Left kidney (tissue), 2 donors: Measurements from ENCODE around the gene PBX1. TPM values are rescaled to one million over a fixed set of nuclear protein-coding genes. Genes with fewer than 3 reads are reported as not detected.

ENCODE experiments used
- DNase-seq: peaks from one replicate; pipeline ENCODE4 v3.0.0-alpha.2; 2013
- polyA plus RNA-seq: library from polyadenylated mRNA; unstranded; fragments of 120-200 nt; gene quantifications from one replicate; pipeline ENCODE4 v1.2.1, GENCODE V29; 2013; ENCODE audit not compliant: insufficient read length

PBX1 gene
- polyA plus RNA-seq, 1 donor: 172 TPM

DNA sequence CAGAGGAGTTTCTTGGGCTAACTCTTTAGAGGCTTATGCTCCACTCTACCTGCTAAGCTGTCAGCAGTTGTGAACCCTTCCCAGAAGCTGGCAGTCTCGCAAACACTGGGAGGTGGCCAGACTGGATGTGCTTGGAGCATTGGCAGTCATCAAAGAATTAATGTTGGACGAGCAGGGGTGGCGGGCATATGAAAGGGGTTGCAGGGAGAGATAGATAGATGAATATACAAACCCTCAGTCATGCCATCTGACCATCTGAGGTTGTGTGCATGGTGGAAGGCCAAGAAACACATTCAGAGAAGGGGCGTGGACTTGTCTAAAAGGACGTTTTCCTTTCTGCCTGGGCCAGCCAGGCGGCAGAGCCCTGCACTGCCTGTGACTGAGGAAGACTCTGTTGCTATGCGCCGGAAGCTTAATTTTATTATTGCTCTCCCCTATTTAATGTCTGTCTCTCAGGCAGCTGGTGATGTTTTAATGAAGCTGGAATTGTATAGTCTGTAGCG lies 164.4 kb downstream of the PBX1 start:
- DNase-seq: no peak

DNA sequence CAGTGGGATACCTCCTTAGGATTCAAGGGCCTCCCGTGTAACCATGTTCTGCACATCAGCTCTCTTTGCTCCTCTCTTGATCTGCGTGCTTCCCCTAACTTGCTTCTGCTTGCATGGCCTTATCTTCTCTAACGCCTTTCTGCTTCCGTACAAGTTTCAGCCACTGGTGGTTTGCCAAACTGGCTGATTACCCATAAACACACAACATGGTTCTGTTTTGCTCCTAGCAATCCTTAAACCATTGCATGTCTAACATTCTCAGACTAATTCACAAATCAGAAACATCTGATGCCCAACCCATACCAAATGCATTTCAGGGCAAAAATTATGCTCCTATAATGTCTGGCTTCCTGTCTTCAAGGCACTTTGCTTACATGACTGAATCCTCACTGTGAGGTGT lies 166.4 kb downstream of the PBX1 start:
- no peak for DNase-seq

DNA sequence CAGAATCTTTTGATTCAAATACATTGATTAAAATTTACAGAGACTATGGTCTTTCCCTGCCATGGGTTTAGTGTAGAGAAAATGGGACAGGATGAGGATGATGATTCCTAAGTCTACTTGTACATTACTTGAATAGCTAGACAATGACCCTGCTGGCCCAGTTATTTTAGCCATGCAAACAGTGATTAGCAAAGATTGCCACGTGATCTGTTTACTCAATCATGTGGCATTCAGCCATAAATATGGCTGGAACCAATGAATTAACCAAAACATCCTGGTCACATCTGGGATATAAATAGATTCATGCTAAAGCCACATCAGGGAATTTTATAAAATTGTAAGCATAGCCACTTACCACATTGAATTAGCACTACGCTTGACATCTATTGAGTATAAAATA lies 167.3 kb downstream of the PBX1 start:
- no peak for DNase-seq

DNA sequence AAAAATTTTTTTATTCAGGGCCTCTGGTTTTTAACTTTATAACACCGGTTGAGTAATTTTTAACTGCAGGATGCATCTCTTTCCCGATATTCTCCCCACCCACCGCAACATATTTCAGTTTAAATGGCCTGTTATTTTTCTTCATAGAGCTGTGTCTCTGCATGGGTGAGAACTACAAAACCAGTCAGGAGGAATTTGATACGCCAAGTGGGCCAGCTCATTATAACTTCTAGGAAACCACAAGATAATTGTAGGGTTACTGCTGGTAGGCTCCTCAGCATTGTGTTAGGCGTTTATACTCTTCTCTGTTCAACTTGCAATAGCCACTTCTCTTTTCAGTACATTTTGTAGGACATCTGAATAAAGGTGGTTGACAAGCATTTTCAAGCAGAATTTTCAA lies 169.7 kb downstream of the PBX1 start:
- DNase-seq: no peak

DNA sequence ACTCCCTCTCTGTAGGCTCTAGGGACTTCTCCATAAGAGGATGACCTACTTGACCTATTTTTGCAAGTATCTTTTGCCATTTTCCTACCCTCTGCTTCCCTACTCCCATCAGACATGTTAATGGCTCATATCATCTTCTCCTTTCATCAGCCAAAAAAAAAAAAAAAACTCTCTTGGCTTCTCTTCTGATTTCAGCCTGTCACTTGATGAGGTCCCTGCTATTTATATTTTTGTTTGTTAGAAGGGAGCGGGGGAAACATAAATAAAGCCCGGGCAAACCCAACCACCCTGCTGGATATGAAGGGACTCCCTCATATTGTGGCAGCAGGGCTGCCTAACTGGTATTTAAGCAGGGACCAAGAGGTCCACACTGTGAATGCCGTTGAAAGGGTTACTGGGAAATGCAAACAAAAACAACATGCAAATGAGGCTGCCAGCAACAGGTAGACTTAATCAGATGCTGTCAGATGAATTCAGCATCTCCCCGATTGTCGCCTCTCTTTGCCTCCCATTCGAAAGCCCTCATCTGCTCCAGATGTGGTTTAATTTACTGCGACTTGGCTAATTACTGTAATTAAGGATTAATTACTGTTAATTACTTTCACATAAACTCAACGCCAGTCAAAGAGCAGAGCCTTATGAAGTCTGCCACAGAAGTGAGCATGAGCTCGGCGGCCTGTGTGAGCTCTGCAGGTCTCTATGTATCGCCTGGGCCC lies 172.3 kb downstream of the PBX1 start:
- no peak for DNase-seq

DNA sequence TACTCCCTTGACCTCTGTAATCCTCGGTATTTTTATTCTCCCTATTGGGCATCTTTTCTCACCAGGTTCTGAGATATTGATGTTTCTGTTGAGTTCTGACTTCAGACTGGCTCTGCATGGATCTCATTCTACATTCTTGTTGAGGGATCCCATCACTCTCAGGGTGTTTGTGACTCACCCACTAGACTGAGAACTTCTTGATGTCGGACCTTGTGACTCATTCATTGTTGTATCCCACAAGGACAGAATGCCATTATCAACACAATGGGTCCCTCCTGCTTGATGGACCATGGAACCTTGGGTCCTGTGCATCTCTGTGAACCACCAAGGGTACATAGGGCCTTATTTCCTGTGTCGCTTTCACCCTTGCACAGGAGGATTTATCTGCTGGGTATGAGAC lies 174.1 kb downstream of the PBX1 start:
- DNase-seq: no peak

DNA sequence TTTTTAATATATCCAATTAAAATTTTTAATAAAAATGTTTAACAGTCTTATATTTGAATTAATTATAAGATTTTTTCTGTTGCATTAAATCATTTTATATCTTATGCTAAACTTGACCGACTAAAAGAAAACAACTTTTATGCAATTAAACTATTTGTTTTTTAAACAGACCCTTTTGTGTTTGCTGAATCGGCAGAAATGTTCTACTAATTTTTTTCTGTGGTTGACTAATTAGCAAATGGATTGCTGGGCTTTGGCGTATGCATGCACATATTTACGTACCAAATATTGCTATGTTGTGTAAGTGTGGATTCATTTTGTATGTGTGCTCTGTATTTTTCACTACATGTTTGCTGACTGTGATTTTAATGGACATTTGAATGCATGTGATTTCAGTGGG lies 174.8 kb downstream of the PBX1 start:
- DNase-seq: no peak

DNA sequence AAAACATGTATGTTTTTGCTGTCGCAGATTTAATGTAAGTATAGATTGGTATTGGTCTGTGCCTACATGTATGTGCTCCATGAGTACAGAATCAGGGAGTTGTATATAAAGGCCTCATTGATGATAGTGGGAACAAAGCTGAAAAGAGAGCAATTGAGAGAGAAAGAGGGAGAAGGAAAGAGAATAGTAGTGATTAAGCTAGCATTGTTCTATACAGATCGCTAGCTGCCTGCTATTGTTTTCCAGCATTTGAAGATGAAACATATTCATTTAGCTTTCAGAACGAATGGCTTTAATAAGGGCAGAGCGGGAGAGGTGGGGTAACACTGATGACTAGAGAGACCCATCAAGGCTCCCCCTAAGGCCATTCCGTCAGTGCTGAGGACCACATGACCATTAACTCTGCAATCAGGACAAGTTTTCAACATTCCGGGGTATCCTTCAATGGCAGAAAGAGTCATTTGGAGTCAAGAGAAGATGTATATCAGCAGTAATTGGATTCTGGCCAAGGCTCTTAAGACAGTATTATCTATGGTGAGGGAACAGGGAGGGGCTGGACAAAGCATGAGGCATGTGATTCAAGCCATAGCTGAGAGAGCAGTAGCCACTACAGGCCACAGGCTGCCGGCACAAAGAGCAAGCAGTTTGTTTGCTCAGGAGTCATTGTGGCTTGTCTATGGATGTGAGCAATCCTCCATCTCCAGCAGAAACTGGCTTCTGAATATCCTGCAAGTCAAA lies 176.5 kb downstream of the PBX1 start:
- no peak for DNase-seq

DNA sequence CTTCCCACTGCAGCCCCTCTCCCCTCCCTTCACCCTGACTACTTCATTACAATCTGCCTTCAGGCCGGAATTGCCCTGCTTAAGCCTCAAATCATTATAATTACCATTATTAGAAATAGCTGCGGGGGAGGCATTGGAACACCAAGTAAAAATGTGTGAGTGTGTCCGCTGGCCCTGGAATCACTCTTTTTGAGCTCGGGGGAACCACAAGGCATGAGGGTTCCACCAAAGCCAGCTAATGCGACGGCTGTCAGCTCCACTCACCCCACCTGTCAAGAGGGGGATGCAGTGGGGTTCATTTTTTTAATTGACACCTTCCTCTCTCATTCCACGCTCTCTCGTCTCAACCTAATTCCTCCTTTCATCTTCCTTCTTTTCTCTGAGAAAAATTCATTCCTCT lies 177.2 kb downstream of the PBX1 start:
- no peak for DNase-seq

DNA sequence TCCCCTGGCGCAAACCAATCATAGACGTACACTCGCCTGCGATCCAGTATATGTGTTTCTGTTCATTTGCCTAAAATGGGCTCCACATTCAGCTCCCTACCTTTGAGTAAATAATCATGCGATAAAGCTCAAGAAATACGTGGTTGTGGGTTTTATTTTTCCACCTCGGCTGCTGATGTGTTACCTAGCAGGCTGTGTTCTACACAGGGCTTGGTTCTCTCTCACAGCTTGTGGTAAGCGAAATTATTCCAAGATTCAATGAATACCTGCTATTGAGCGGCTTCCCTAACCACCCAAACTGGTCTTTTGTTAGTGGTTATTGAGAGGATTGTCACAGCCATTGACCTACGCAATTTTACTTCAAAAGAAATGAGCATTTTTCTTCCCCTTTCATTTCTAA lies 180.2 kb downstream of the PBX1 start:
- DNase-seq: no peak

DNA sequence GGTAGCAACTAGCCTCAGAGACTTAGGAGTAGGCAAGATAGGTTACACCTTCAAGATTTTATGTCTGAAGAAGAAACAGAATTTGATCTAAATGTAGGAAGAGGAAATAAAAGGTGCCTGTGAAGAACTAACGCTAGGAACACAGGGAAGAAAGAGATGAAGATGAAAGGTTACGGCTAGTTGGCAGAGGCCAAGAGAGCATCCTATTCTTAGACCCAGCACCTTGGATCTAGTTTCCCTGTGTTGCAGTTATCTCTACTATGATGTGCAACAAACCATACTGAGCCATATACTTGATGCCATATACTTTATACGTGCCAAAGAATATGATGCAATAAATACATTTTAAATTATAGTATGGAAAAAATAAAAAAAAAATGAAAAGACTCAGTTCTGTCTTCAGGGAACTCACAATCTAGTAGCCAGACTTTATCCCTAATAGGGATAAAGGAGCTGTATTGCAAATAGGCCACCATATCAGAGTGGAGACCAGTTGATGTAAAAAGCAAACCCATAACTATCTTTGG lies 181.1 kb downstream of the PBX1 start:
- no peak for DNase-seq

DNA sequence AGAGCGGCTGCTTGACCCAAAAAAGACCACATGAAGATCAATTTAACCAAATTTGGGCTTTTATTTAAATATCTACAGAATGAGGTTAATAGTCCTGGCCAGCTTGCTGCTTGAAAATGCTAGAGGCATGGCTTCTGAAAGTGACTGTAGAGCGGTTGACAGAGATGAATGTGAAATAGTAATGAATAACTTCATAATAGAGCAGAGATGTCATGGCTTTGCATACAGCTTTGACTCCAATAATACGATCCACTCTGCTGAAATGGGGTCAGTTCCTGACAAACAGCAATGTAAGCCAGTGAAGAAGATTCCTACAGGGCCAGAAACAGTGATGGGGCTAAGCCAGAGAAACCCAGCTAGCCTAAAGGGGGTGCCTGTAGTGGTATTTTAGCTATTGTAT lies 183.8 kb downstream of the PBX1 start:
- DNase-seq: no peak

DNA sequence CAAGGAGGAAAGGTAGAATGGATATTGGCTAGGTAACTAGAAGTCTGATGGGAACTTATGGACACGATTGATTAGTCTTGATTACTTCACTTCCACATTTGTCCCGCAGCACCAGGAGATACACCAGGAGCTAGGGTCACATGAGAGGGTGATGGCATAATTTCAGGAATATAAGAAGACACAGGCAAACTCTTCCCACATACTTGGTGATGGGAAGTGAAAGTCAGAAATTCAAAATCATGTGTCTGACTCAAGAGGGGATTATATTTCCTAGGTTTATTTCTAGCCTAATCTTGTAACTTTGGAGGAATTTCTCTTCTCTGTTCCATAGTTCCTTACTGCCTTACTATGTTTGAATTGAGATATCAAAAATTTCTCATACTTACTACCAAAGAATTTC lies 185.0 kb downstream of the PBX1 start:
- DNase-seq: no peak

DNA sequence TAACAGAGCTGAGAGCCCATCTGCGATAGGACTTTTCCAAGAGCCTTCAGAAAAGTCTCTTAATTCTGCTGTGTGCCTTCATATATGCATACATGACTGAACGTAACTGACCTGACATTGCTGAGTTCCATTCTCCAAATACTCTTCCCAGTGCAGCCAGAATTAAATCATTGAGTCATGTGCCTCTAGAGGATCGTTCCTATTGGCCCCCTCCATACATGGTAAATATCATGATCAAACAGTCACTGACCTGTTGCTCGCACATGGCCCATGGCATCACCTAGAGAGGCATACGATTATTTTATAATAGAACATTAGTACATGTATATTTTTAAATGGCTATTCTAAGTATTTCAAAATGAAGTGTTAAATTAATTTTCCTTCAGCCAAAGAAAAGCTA lies 186.8 kb downstream of the PBX1 start:
- no peak for DNase-seq

DNA sequence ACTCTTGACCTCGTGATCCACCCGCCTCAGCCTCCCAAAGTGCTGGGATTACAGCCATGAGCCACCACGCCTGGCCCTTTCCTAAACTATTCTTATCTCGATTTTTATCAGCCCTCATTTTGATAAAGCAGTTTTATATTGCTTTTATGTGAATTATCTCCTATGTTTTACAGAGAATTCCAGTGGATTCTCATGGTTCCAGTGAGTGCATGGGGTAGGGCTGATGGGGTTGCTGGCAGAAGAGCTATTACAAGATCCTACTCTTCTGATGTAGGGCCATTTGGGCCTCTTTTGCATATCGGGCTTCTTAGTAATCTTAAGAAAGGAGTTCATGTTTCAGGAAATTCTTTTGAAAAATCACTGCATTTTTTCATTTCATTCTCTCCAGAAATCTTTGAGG lies 187.6 kb downstream of the PBX1 start:
- no peak for DNase-seq

DNA sequence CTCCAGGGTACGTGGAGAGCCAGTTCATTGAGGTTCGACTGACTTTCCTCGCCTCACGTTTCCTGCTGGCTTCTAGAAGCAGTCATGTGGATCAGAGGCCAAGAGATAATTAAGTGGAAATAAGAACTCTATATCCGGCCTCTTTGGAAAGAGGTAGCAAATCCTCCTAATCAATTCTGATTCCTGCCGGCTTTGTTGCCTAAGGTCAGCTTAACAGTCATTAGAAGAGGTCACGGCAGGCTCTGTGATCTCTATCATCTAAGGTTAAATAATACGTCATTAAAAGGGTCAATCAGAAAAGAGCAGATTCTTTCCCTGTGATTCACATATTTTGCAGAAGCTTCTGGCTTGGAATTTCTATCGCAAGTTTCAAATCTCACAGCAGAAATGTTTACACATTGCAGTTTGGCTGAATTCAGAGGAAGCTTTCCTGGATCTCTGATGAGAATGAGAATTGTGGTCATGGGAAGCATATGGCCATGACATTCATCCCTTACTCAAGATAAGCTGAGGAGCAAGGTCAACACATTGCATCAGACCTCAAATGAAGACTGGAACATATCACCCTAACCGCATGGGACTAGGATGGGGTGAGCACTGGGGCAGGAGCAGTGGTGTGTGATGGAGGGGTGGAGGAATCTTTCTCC lies 189.4 kb downstream of the PBX1 start:
- DNase-seq: no peak

DNA sequence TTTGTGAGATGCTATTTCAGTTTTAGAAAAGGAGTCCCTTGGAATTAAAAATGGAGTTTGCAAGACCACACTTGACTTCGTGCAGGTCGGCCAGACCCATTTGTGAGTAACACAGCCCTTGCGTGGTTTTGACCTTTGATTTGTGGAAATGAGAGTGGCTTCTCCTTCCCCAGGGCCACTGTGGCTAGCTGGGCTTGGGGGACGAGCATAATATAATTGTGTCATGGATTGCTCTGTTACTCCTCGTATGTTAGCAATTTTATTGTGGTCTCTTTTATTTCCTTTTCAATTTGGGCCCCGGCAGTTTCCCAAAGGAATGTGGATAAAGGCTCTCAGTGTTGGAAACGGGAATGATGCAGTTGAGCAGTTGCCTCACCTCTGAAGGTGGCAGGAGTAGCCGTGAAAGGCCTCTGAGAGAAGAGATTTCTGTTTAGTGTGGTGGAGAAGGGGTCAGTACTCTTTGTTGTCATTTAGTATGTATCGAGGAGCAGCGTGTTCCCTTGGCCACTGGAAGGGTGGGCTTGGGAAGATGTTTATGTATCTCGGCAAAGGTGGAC lies 194.6 kb downstream of the PBX1 start:
- no peak for DNase-seq

DNA sequence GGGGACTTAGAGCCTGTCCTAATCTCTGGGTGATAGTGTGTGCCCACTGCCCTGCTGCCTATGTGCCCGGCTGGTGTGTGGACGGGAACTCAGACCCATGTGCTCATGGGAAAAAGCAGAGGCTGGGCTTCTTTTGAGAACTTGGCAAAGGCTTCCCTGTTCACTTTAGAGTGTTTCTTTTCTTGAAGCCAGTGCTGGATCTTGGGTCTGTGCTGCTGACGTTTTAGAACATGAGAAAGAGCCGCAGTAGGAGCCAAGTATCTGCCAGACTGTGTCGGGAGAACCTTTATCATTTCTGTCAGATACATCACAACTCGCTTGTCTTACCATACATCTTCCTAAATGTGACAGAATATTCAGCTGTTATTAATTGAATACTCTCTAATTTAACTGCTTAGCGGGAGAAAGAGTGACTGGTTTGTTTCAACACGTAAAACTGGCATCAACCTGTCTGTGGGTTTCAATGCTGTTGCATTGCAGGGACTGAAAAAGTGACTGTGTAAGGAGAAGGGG lies 195.2 kb downstream of the PBX1 start:
- no peak for DNase-seq

DNA sequence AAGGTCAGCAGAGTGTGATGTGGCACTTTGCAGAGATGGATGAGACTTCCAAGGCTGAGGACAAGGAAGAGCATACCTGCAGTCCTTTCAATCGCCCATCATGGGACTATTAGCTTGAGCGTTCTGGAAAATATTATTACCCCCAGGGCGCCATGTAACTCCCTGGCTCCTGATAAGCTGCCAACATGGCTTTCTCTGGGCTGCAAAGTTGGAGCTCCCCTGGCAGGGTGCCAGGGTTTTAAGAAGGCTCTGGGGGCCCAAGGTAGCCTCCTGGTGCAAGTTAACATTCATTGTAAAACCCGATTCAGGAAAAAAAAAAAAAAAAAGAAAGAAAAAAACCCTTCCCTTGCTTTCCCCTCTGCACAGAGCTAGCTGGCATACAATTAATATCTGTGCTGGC lies 196.7 kb downstream of the PBX1 start:
- DNase-seq: no peak

DNA sequence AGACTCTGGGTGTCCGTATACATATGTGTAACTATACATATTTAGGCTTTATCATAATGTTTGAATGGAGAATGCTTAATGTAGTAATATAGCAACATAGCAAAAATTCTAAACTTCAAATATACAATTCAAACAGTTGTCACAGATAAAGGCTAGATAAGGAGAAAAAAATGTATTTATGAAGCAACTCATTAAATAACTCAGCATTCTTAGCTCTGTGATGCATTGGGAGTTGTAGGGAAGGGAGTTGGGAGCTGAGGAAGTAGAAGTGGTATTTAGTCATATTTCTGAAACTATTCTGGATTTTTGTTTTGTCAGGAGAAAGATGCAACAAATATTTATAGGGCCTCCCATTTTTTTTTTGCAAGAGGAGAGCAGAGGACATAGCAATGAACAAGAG lies 197.8 kb downstream of the PBX1 start:
- DNase-seq: no peak

DNA sequence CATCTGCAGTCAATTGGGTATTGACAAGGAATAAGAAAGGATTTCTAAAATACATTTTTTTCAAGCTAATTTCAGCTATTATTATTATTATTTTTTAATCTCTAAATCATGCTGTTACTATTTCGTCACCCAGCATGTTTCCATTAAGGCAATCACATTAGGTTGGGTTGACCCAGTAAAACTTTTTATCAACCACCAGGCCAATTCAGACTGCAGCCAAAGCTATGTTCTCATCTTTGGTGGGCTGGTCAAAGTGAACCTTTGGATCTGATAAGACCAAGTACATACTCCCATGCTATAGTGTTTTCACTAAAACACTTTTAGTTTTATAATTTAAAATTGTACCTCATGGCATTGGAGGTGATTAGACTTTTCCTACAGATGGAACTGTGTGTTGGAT lies 198.6 kb downstream of the PBX1 start:
- DNase-seq: no peak

DNA sequence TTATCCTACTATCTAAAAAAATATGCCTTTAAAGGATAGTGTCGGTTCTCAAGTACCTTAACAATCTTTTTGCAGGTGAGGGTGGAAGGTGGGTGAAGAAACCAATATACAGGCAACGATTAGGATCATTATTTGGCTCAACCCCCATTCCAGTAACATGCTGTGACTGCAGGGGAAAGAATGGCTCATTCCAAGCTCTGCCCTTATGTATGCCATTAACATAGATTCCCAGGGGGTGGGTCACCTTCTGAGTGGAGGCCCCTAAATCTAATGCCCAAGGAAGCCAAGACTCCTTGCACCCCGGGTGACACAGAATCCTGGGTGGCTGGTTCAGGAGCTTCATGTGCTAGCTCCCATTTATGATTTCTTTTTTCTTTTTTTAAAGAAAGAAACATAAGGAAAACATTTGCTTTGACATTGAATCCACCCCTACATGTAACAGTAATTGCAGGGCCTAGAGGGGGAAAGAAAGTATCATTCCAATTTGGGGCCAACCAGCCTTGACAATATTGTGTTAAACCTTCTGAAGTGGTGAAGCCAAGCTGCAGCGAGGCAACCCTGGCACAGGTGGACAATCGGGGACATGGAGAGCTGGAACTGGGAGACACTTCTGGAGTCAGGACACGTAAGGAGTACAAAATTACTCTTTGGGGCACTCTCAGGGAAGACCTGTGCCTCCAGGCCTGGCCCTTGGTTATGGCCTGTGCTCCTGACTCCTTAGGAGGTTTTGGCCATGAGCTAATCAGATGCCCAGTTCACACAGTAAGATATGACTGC lies 200.3 kb downstream of the PBX1 start:
- no peak for DNase-seq
